SK-N-DZ (cell line): ENCODE data around the gene ZNF414. TPM values are rescaled to one million over a fixed set of nuclear protein-coding genes. Genes with fewer than 3 reads are reported as not detected.
"Not testable (repeated sequence)": the region's sequence is repeated elsewhere in the genome, so short reads cannot be mapped to it uniquely, and the experiment has no call there.

Experiments used
- DNase-seq: peaks from one replicate; pipeline ENCODE4 v3.0.0-alpha.2; 2015; ENCODE audit warnings: low spot score
- polyA plus RNA-seq, 2 experiments: library from polyadenylated mRNA; depleted of rRNA; stranded (reverse); fragments of >200 nt; gene quantifications; 2 replicates each; pipeline ENCODE4 v1.2.3, GENCODE V29; 2014

ZNF414 gene
- polyA plus RNA-seq (2014; cell fraction: cytosol; rRNA removed) = 0.73 and 2.3 TPM in 2 replicates
- polyA plus RNA-seq (2014; cell fraction: nucleus; rRNA removed) = 21.2 and 35.6 TPM in 2 replicates

GRCh38 chr19:8513687-8514504 lies at the start of gene ZNF414:
TSS of gene ZNF414 (minus strand) at chr19:8514167. CDS start at chr19:8514046, 121 bp downstream.
- peak; percentile 98 for DNase-seq

- DNase-seq = no peak
Measured at GRCh38 chr19:8561075-8561764, 47.3 kb upstream of the ZNF414 start.

DNA sequence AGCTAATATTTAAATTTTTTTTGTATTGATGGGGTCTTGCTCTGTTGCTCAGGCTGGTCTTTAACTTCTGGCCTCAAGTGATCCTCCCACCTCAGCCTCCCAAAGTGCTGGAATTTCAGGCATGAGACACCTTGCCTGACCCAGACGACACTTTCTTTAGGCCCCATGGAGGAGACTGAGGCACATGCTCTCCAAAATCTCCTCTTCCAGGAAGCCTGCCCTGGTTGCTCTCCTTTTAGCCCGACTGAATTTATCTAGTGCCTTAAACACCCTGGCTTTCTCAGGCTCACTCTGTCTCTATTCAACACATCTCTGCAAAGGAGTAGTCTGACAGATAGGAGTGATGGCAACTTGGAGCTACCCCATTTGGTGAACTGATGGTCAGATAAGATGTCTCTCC lies 44.4 kb upstream of the ZNF414 start:
- DNase-seq = no peak

- DNase-seq = no peak
Measured at GRCh38 chr19:8557642-8558238, 43.8 kb upstream of the ZNF414 start.

DNA sequence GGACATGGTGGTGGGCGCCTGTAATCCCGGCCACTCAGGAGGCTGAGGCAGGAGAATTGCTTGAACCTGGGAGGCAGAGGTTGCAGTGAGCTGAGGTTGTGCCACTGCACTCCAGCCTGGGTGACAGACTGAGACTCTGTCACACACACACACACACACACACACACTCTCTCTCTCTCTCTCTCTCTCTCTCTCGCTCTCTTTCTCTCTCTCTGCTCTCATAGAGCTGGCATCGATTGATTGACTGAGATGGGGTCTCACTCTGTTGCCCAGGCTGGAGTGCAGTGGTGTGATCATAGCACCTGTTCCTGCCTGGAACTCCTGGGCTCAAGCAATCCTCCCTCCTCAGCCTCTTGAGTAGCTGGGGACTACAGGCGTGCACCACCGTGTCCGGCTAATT lies 39.8 kb upstream of the ZNF414 start:
- DNase-seq = not testable (repeated sequence)

- DNase-seq = peak; percentile 45
Measured at GRCh38 chr19:8552810-8553209, 38.8 kb upstream of the ZNF414 start.

GRCh38 chr19:8550070-8550469 lies 36.1 kb upstream of the ZNF414 start:
- DNase-seq = no peak

DNA sequence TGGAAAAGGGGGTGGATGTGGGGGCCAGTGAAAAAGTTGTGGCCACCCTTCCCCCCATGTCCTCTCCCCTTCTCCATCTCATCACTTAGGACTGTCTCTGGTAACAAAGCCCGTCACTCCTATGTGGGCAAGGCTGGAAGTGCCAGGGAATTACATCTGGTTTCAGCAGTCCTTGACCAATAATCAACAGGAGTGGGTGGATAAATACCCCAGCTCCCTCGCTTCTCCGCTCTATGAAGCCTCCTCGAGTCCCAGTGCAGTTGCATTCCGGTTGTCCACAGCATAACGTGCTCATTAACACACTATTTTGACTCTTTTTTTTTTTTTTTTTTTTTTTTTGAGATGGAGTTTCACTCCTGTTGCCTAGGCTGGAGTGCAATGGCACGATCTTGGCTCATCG lies 31.8 kb upstream of the ZNF414 start:
- DNase-seq = no peak

DNA sequence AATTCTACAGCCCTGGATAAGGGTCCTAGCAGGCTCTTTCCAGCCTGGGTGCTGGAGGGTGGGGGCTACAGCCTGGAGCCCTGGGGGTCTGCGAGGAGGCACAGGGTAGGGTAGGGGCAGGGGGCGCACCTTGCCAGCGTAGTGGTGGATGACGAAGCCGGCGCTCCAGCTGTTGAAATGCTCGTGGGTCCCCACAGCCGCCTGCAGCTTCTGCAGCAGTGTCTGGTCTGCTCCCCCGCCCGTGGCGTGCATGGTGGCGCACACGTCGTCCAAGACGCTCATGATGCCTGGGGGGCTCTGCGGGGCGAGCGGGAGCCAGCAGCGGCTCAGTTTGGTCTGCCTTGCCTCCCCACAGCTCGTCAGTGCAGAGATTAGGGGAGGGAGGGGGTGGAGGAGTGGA lies 30.2 kb upstream of the ZNF414 start:
- DNase-seq = no peak

GRCh38 chr19:8539621-8540149 lies 25.7 kb upstream of the ZNF414 start:
- DNase-seq = no peak

DNA sequence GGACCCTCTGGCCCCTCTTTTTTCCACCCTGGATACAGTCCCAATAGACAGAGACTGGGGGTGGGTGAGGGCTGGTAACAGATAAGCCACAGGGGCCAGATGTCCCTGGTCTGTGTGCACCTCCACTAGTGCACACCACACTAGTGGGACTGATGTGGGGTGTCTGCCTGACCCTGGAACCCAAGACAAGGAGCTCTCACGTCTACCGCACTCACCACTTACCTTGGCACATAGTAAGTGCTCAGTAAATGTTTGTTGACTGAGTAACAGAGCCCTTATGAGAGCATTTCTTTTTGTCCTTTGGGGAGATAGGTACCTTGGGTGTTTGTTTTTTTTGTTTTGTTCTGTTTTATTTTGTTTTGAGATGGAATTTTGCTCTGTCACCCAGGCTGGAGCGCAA lies 23.1 kb upstream of the ZNF414 start:
- no peak for DNase-seq

GRCh38 chr19:8536282-8536681 lies 22.3 kb upstream of the ZNF414 start:
- no peak for DNase-seq

GRCh38 chr19:8532225-8532624 lies 18.3 kb upstream of the ZNF414 start:
- no peak for DNase-seq

- DNase-seq = no peak
Measured at GRCh38 chr19:8531470-8531869, 17.5 kb upstream of the ZNF414 start.

- no peak for DNase-seq
Measured at GRCh38 chr19:8530061-8530679, 16.2 kb upstream of the ZNF414 start.

GRCh38 chr19:8529369-8530006 lies 15.5 kb upstream of the ZNF414 start:
- no peak for DNase-seq

DNA sequence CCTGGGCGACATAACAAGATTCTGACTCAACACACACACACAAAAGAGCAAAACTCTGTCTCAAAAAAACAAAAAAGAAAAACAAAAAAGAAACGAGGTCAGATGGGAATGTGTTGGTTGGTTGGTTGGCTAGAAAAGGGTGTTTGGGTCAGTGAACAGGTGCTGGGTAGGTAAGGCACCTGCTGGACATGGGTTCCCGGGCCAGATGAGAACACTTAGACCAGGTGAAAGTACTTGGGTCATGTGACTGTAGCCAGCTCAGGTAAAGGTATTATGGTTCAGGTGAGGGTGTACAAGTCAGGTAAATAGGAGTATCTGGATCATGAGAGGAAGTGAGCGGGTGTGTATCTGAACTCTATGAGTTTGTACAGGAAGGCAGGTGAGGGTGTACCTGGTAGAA lies 14.5 kb upstream of the ZNF414 start:
- DNase-seq = no peak

- peak; percentile 89 for DNase-seq
Measured at GRCh38 chr19:8526345-8527091, 12.6 kb upstream of the ZNF414 start.

DNA sequence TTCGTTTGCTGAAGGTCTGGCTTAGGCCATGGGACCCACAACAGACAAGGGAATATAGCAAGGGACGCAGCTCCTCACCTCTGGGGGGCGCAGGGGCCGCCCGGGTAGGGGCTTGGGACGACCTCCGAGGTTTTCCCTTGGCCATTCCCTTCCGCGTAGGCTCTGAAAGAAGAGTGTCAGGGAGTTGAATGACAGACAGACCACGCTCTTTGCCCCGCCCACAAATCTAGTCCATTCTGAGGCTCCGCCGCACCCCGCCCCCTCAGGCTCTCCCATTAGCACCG lies 11.4 kb upstream of the ZNF414 start:
- no peak for DNase-seq

- DNase-seq = no peak
Measured at GRCh38 chr19:8519388-8519787, 5.4 kb upstream of the ZNF414 start.

DNA sequence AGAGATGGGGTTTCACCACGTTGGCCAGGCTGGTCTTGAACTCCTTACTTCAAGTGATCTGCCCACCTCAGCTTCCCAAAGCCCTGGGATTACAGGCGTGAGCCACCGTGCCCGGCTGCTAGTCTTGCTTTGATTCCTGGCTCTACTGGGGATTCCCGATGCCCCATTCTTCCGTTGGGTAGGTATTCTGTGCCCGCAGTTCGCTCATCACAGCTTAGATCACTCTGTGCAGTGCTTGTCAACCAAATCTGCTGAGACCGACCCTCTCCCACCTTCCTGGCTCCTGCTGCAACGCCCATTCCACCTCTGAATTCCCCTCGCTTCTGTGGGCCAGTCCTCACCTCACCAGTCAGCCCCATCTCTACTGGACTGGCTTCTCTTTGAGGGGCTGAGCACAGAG lies 4.6 kb upstream of the ZNF414 start:
- no peak for DNase-seq
